A549 (cell line): ENCODE results near the gene GPR62.

ENCODE experiments used
- CHD2 ChIP-seq: fragments of 150-350 bp; IDR thresholded peaks from 2 replicates; pipeline ENCODE4 v1.6.1; 2014; ENCODE audit warnings: low read length; ENCODE audit not compliant: partially characterized antibody
- CTCF ChIP-seq: fragments of >200 bp; sonication (Bioruptor Twin); formaldehyde crosslinking; IDR thresholded peaks from 3 replicates; pipeline ENCODE4 v1.5.1; 2016
- EP300 ChIP-seq, 2 experiments: fragments of >200 bp; sonication (Bioruptor Twin); formaldehyde crosslinking; IDR thresholded peaks; 2 replicates in 1 of 2; 3 replicates in 1 of 2; pipeline ENCODE4 v1.6.1; 2016 to 2017
- ESRRA ChIP-seq: fragments of 150-350 bp; IDR thresholded peaks from 2 replicates; pipeline ENCODE4 v1.6.1; 2014; ENCODE audit warnings: mild to moderate bottlenecking, low read length, borderline replicate concordance
- HOXA7 ChIP-seq: fragments of 250-450 bp; sonication (Bioruptor Pico); IDR thresholded peaks from 2 replicates; pipeline ENCODE4 v1.5.0; 2020; ENCODE audit warnings: mild to moderate bottlenecking, moderate library complexity
- KDM5A ChIP-seq: fragments of 200-600 bp; sonication (generic); IDR thresholded peaks from 2 replicates; pipeline ENCODE4 v1.6.1; 2016; ENCODE audit warnings: antibody characterized with exemption, mild to moderate bottlenecking
- MYC ChIP-seq: IDR thresholded peaks from 2 replicates; pipeline ENCODE4 v1.6.1; 2012; ENCODE audit warnings: mild to moderate bottlenecking, inconsistent platforms, low read length, improper control_type of control experiment, borderline replicate concordance
- POLR2A ChIP-seq: IDR thresholded peaks from 2 replicates; pipeline ENCODE4 v1.6.1; 2012; ENCODE audit warnings: mild to moderate bottlenecking, low read length
- RCOR1 ChIP-seq: fragments of 150-350 bp; IDR thresholded peaks from 2 replicates; pipeline ENCODE4 v1.6.1; 2014; ENCODE audit warnings: antibody characterized with exemption, low read length, low read depth
- RFX5 ChIP-seq: fragments of 450-650 bp; IDR thresholded peaks from 2 replicates; pipeline ENCODE4 v1.7.1; 2014; ENCODE audit warnings: antibody characterized with exemption, mild to moderate bottlenecking, moderate library complexity
- RNF2 ChIP-seq: fragments of 200-600 bp; sonication (generic); IDR thresholded peaks from 2 replicates; pipeline ENCODE4 v1.6.1; 2016; ENCODE audit warnings: low read depth, mild to moderate bottlenecking, antibody characterized with exemption, moderate library complexity, borderline replicate concordance

- TF ChIP-seq POLR2A (no peak), EP300 (IDR thresholded peaks at IDR 0.05) (no peak), KDM5A (no peak), CTCF (no peak), RFX5 (no peak), RCOR1 (no peak), HOXA7 (no peak), RNF2 (no peak), ESRRA (no peak), MYC (no peak), CHD2 (no peak)
Observed at GRCh38 chr3:51937611-51938450, 17.4 kb upstream of the GPR62 start.
